H1 (cell line): ENCODE data around the gene PRSS2. TPM values are rescaled to one million over a fixed set of nuclear protein-coding genes. Genes with fewer than 3 reads are reported as not detected.
"Not testable (repeated sequence)": the region's sequence is repeated elsewhere in the genome, so short reads cannot be mapped to it uniquely, and the experiment has no call there.

ENCODE experiments used
- CTCF ChIA-PET: fragments of 300-600 bp; sonication (Branson Sonifier 250); formaldehyde crosslinking; loops from one replicate; lab custom pipeline; 2021; ENCODE audit not compliant: partially characterized antibody; lab: Charles Lee
- POLR2A ChIA-PET: fragments of 300-600 bp; sonication (Branson Sonifier 250); formaldehyde crosslinking; loops from one replicate; lab custom pipeline; 2021; ENCODE audit warnings: inconsistent platforms; ENCODE audit not compliant: partially characterized antibody; lab: Charles Lee
- DNase-seq, 2 experiments: peaks; one replicate each; pipeline versions ENCODE4 v3.0.0 to v3.0.0-alpha.2; 2010 to 2022; ENCODE audit warnings: low spot score in 2 of 2, low read depth in 1 of 2, mixed read lengths in 1 of 2
- FAIRE-seq: peaks from 2 replicates; lab custom pipeline; 2011; peaks lifted over from hg19 to GRCh38; lab: Jason Lieb, UNC
- H2AFZ ChIP-seq: 2 replicates; pipeline ENCODE4 v1.8.1; 2012; ENCODE audit warnings: low read length, inconsistent platforms
- H2AK5ac ChIP-seq: 2 replicates; pipeline ENCODE4 v1.6.1; 2013; ENCODE audit warnings: low read depth, low read length
- H2BK120ac ChIP-seq: replicated peaks from 2 replicates; pipeline ENCODE3; 2013; ENCODE audit warnings: low read depth, low read length, inconsistent platforms
- H2BK12ac ChIP-seq: 2 replicates; pipeline ENCODE4 v1.6.1; 2013; ENCODE audit warnings: low read depth, low read length
- H2BK15ac ChIP-seq: 2 replicates; pipeline ENCODE4 v1.6.1; 2013; ENCODE audit warnings: low read length
- H2BK20ac ChIP-seq: 2 replicates; pipeline ENCODE4 v1.6.1; 2013; ENCODE audit warnings: low read length
- H2BK5ac ChIP-seq: 2 replicates; pipeline ENCODE4 v1.6.1; 2013; ENCODE audit warnings: low read depth, low read length
- H3K14ac ChIP-seq: 2 replicates; pipeline ENCODE4 v1.6.1; 2013; ENCODE audit warnings: inconsistent platforms; ENCODE audit not compliant: insufficient read length
- H3K18ac ChIP-seq: 2 replicates; pipeline ENCODE4 v1.6.1; 2013; ENCODE audit warnings: low read length; ENCODE audit errors: extremely low read depth
- H3K23ac ChIP-seq: 2 replicates; pipeline ENCODE4 v1.6.1; 2013; ENCODE audit warnings: inconsistent platforms; ENCODE audit not compliant: insufficient read length
- H3K23me2 ChIP-seq: 2 replicates; pipeline ENCODE4 v1.6.1; 2013; ENCODE audit warnings: low read depth, low read length
- H3K27ac ChIP-seq: 2 replicates; pipeline ENCODE4 v1.6.1; 2011; ENCODE audit warnings: low read depth, low read length, inconsistent platforms
- H3K27me3 ChIP-seq, 4 experiments: replicated peaks in 1 of 4; 1 replicate in 1 of 4; 2 replicates in 3 of 4; pipeline versions ENCODE4 v1.6.1 to v1.8.1; 2011 to 2013; ENCODE audit warnings: low read length in 3 of 4, mild to moderate bottlenecking in 3 of 4, inconsistent platforms in 2 of 4, mixed read lengths in 2 of 4, moderate library complexity in 1 of 4; ENCODE audit not compliant: control insufficient read depth in 3 of 4, insufficient read depth in 3 of 4; ENCODE audit errors: extremely low read depth in 1 of 4
- H3K36me3 ChIP-seq, 4 experiments: 2 replicates each; pipeline versions ENCODE4 v1.6.1 to v1.8.1; 2011 to 2013; ENCODE audit warnings: mild to moderate bottlenecking in 4 of 4, low read length in 3 of 4, moderate library complexity in 2 of 4, control low read depth in 1 of 4, inconsistent platforms in 1 of 4; ENCODE audit not compliant: insufficient read depth in 4 of 4, control insufficient read depth in 2 of 4
- H3K4ac ChIP-seq: replicated peaks from 2 replicates; pipeline ENCODE3; 2013; ENCODE audit warnings: low read length, low read depth, mixed read lengths, inconsistent platforms; ENCODE audit not compliant: insufficient read length
- H3K4me1 ChIP-seq, 4 experiments: replicated peaks in 1 of 4; 1 replicate in 1 of 4; 2 replicates in 3 of 4; pipeline versions ENCODE4 v1.6.1 to v1.8.1; 2011 to 2013; ENCODE audit warnings: low read length in 3 of 4, inconsistent platforms in 2 of 4, mixed read lengths in 1 of 4; ENCODE audit not compliant: insufficient read depth in 4 of 4, control insufficient read depth in 3 of 4
- H3K4me2 ChIP-seq, 2 experiments: 2 replicates each; pipeline versions ENCODE4 v1.6.1 to v1.8.1; 2011 to 2013; ENCODE audit warnings: low read depth in 2 of 2, low read length in 2 of 2, control low read depth in 1 of 2, inconsistent platforms in 1 of 2, mild to moderate bottlenecking in 1 of 2; ENCODE audit not compliant: insufficient read depth in 1 of 2
- H3K4me3 ChIP-seq, 4 experiments: fragments of 200-600, 300-600 bp in 1 of 4; sonication (generic), shearing (Covaris generic), sonication (Bioruptor Twin) in 1 of 4; 2 replicates each; pipeline versions ENCODE4 v1.5.1 to v1.8.1; 2011 to 2016; ENCODE audit warnings: low read length in 4 of 4, low read depth in 3 of 4, control low read depth in 2 of 4, inconsistent platforms in 2 of 4, mild to moderate bottlenecking in 2 of 4, mixed read lengths in 1 of 4, moderate library complexity in 1 of 4; ENCODE audit not compliant: insufficient read depth in 2 of 4; ENCODE audit errors: extremely low read depth in 1 of 4
- H3K56ac ChIP-seq: replicated peaks from 2 replicates; pipeline ENCODE3; 2013; ENCODE audit warnings: low read depth, mild to moderate bottlenecking, mixed read lengths, low read length, inconsistent platforms; ENCODE audit not compliant: insufficient read length
- H3K79me1 ChIP-seq: 2 replicates; pipeline ENCODE4 v1.6.1; 2013; ENCODE audit warnings: low read depth, low read length, control low read depth
- H3K79me2 ChIP-seq, 2 experiments: 2 replicates each; pipeline versions ENCODE4 v1.6.1 to v1.8.1; 2012 to 2013; ENCODE audit warnings: low read length in 2 of 2, mild to moderate bottlenecking in 2 of 2, inconsistent platforms in 1 of 2; ENCODE audit not compliant: insufficient read depth in 2 of 2, control insufficient read depth in 1 of 2
- H3K9ac ChIP-seq, 4 experiments: replicated peaks in 1 of 4; 1 replicate in 1 of 4; 2 replicates in 3 of 4; pipeline versions ENCODE4 v1.6.1 to v1.8.1; 2011 to 2013; ENCODE audit warnings: low read depth in 3 of 4, low read length in 3 of 4, control low read depth in 2 of 4, mild to moderate bottlenecking in 2 of 4, moderate library complexity in 2 of 4, inconsistent platforms in 1 of 4; ENCODE audit errors: extremely low read depth in 1 of 4
- H3K9me3 ChIP-seq, 2 experiments: 2 replicates each; pipeline versions ENCODE4 v1.6.1 to v1.8.1; 2012 to 2013; ENCODE audit warnings: mild to moderate bottlenecking in 2 of 2, moderate library complexity in 2 of 2, control low read depth in 1 of 2, inconsistent platforms in 1 of 2, low read depth in 1 of 2, low read length in 1 of 2, mixed read lengths in 1 of 2; ENCODE audit not compliant: insufficient read depth in 2 of 2
- H4K20me1 ChIP-seq, 2 experiments: replicated peaks in 1 of 2; 2 replicates each; pipeline versions ENCODE3 to v1.8.1; 2011 to 2013; ENCODE audit warnings: inconsistent platforms in 2 of 2, low read length in 2 of 2, mild to moderate bottlenecking in 1 of 2; ENCODE audit not compliant: insufficient read depth in 2 of 2, control insufficient read depth in 1 of 2
- H4K5ac ChIP-seq: 2 replicates; pipeline ENCODE4 v1.6.1; 2013; ENCODE audit warnings: low read length, low read depth, mixed read lengths, inconsistent platforms; ENCODE audit not compliant: insufficient read length
- H4K8ac ChIP-seq: 2 replicates; pipeline ENCODE4 v1.8.0; 2013; ENCODE audit warnings: mild to moderate bottlenecking, moderate library complexity, low read length, inconsistent platforms; ENCODE audit not compliant: insufficient read depth; ENCODE audit errors: extremely low read depth
- H4K91ac ChIP-seq: replicated peaks from 2 replicates; pipeline ENCODE3; 2013; ENCODE audit warnings: low read length, mixed read lengths, inconsistent platforms; ENCODE audit not compliant: insufficient read length
- WGBS, 2 experiments: shearing (Covaris generic) in 1 of 2; methylation state at CpG; one replicate each; pipeline versions ENCODE4 v1.1.6 to v1.1.7; 2013 to 2015; ENCODE audit warnings: low lambda C conversion rate in 2 of 2, mixed read lengths in 2 of 2, inconsistent platforms in 1 of 2, low coverage in 1 of 2, missing lambda C conversion rate in 1 of 2; ENCODE audit not compliant: insufficient replicate concordance in 2 of 2, insufficient coverage in 1 of 2, insufficient read length in 1 of 2; ENCODE audit errors: extremely low coverage in 1 of 2, missing lambda C conversion rate in 1 of 2; 5-methylcytosine and 5-hydroxymethylcytosine counted together
- polyA plus RNA-seq, 7 experiments: library from polyadenylated mRNA; depleted of rRNA in 3 of 7; stranded (reverse) in 5 of 7; unstranded in 2 of 7; fragments of >200 nt in 5 of 7; fragments of 200-250 nt in 2 of 7; gene quantifications; 1 replicate in 5 of 7; 2 replicates in 1 of 7; 4 replicates in 1 of 7; pipeline versions ENCODE4 v1.2.1 to v1.2.3, GENCODE V29; 2011 to 2013; ENCODE audit warnings: missing spikeins in 2 of 7, mixed read lengths in 2 of 7
- total RNA-seq: library from RNA; stranded (reverse); fragmentation: NEBNext Ultra II Directional; extraction: Animal tissue kit (Norgen Biotek cat#: 25700); gene quantifications from 2 replicates; pipeline ENCODE4 v1.2.1, GENCODE V29; 2021

The PRSS2 gene
- total and polyA plus RNA-seq, 2 of the 8 experiments (the other 6 are each of a cell fraction or from before 2014, with no cell fraction given) = not detected

DNA sequence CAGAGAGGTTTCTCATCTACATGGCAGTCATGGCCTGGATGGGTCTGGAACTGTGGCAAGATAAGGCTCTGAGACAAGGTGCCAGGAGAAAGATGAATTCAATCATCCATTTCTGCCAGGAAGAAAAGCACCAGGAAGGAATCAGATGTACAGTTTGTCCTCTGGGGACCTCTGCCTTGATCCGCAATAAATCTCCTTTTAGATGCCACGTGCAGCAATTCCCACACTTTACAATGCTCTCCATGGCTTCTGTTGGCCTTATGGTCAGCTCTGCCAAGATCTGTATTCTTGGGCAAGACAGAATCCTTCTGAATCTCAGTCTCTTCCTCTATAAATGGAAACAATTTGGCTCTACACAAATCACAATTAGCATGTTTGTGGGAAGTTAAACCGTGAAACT lies 12.5 kb upstream of the PRSS2 start:
- H3K4me2 ChIP-seq, H3K23me2 ChIP-seq, H3K56ac ChIP-seq, H3K18ac ChIP-seq, H3K79me2 ChIP-seq, H3K9ac ChIP-seq, H3K36me3 ChIP-seq, H3K23ac ChIP-seq, FAIRE-seq, H4K91ac ChIP-seq, DNase-seq, H3K79me1 ChIP-seq, H3K27me3 ChIP-seq, H4K5ac ChIP-seq, H3K4me3 ChIP-seq, POLR2A ChIA-PET, H4K20me1 ChIP-seq, H3K9me3 ChIP-seq, H3K4ac ChIP-seq, H2AK5ac ChIP-seq, H2BK5ac ChIP-seq, H2AFZ ChIP-seq, H4K8ac ChIP-seq, H2BK120ac ChIP-seq, H3K4me1 ChIP-seq, H3K14ac ChIP-seq, H3K27ac ChIP-seq, H2BK20ac ChIP-seq, H2BK12ac ChIP-seq, H2BK15ac ChIP-seq: not testable (repeated sequence)
- CTCF ChIA-PET = interaction anchor here (1.1 to 5.1 kb wide), 3 partner anchors 12 to 46 kb away, joined by 4 to 23 read pairs (median 6); no protein-coding TSS in a partner anchor
- WGBS, 2 experiments = 88% methylated on average over 1 of the region's 3 CpGs; no CpG with 5 or more reads in 1 of the 2 experiments
